Body of pancreas (tissue), 4 donors: ENCODE measurements around the gene BACE2.

Experiments
- POLR2A ChIP-seq, 3 donors: fragments of 450-650 bp; IDR thresholded peaks; one replicate each; pipeline ENCODE4 v1.6.1; 2016; ENCODE audit warnings: antibody characterized with exemption in 3 of 3, mild to moderate bottlenecking in 2 of 3
- TF ChIP-seq, protein P1 (sequence below), 7 experiments: fragments of 450-650 bp in 4 of 7; fragments of 200-600 bp in 3 of 7; sonication (generic) in 3 of 7; IDR thresholded peaks; one replicate each; pipeline ENCODE4 v1.5.1; 2016 to 2019; ENCODE audit warnings: antibody characterized with exemption in 7 of 7

DNA sequence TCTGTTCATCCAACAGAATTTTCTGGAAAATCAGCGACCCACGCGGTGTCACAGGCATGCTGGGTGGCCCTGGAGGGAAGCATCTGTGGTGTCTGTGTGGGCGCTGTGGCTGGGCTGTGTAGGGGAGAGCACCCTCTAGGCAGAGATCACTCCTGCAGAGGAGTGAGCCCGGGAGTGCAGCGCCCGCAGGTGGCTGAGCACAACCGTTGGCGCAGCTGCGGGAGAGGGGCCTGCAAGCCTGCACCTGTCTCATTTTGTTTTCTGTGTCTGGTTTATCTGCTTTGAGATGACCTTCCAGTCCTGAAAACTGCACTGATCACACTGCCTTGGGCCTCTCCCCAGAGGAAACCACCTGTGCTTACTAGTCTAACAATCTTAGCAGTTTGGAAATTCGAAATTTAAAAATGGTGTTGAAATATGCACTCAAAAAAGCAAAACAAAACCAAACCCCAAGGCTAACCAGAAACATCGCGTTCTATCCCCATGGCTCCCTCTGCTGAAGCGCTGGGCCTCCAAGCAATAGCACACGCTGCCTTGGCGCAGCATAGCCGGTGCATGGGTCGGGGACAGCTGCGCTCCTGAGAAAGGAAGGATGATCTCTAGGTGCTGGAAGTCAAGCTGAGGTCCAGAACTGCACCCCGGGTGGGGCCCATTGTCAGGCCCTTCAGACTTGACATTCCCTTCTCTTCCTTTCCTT lies 153.4 kb downstream of the BACE2 start:
- TF ChIP-seq, protein P1, sequence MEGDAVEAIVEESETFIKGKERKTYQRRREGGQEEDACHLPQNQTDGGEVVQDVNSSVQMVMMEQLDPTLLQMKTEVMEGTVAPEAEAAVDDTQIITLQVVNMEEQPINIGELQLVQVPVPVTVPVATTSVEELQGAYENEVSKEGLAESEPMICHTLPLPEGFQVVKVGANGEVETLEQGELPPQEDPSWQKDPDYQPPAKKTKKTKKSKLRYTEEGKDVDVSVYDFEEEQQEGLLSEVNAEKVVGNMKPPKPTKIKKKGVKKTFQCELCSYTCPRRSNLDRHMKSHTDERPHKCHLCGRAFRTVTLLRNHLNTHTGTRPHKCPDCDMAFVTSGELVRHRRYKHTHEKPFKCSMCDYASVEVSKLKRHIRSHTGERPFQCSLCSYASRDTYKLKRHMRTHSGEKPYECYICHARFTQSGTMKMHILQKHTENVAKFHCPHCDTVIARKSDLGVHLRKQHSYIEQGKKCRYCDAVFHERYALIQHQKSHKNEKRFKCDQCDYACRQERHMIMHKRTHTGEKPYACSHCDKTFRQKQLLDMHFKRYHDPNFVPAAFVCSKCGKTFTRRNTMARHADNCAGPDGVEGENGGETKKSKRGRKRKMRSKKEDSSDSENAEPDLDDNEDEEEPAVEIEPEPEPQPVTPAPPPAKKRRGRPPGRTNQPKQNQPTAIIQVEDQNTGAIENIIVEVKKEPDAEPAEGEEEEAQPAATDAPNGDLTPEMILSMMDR (IDR thresholded peaks at IDR 0.05): no peak
- no peak for TF ChIP-seq POLR2A (IDR thresholded peaks at IDR 0.05)
